Fibroblast of lung (primary cell): Measurements from ENCODE around the gene MESP1.

Source experiments
- EZH2 ChIP-seq: IDR thresholded peaks from 2 replicates; pipeline ENCODE4 v1.5.1; 2012; ENCODE audit warnings: low read length, control low read depth, mild to moderate bottlenecking; ENCODE audit errors: missing control alignments
- TF ChIP-seq, protein P1 (sequence below), 2 donors: IDR thresholded peaks in 1 of 2; conservative IDR thresholded peaks in 1 of 2; 1 replicate in 1 of 2; 2 replicates in 1 of 2; pipeline ENCODE4 v1.5.1; 2011 to 2012; ENCODE audit warnings: low read length in 2 of 2, control low read depth in 1 of 2, inconsistent platforms in 1 of 2, low read depth in 1 of 2, mild to moderate bottlenecking in 1 of 2

GRCh38 chr15:89731275-89731674 is 19.8 kb downstream of the MESP1 start:
- TF ChIP-seq, protein P1, sequence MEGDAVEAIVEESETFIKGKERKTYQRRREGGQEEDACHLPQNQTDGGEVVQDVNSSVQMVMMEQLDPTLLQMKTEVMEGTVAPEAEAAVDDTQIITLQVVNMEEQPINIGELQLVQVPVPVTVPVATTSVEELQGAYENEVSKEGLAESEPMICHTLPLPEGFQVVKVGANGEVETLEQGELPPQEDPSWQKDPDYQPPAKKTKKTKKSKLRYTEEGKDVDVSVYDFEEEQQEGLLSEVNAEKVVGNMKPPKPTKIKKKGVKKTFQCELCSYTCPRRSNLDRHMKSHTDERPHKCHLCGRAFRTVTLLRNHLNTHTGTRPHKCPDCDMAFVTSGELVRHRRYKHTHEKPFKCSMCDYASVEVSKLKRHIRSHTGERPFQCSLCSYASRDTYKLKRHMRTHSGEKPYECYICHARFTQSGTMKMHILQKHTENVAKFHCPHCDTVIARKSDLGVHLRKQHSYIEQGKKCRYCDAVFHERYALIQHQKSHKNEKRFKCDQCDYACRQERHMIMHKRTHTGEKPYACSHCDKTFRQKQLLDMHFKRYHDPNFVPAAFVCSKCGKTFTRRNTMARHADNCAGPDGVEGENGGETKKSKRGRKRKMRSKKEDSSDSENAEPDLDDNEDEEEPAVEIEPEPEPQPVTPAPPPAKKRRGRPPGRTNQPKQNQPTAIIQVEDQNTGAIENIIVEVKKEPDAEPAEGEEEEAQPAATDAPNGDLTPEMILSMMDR (conservative IDR thresholded peaks at IDR 0.05 in 1 of 2, IDR thresholded peaks at IDR 0.05 in 1 of 2; ENCODE audit: low read depth in 1 of 2, low read length in 2 of 2), result no peak
- TF ChIP-seq EZH2, result no peak
